ENCODE results near the gene KRIT1. TPM values are rescaled to one million over a fixed set of nuclear protein-coding genes. Genes with fewer than 3 reads are reported as not detected.

The KRIT1 gene
- total and polyA plus RNA-seq, 2 of the 13 experiments (the other 11 are each of a cell fraction or from before 2014, with no cell fraction given): 29.4 to 37.7 TPM

DNA sequence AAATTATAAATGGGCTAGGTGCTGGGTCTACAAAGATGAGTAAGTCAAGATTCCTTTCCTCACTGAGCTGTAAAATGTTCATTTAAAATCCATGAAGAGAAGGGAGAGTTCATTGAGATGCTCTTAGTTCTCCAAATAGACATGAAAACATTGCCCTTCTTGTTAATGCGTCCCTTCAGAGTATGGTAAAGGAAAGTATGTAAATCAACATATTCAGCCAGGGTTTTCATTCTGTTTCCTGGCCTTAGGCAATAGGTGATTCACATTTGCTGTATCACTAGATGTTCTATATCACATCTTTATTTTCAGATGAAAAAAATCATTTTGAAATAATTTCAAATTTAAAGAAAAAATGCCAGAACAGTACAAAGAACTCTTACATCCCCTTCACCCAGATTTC, 5.5 kb upstream of the KRIT1 start:
- ChIA-PET CTCF (ENCODE audit: low intra/inter-chr PET ratio, low total read pairs) (no interaction called here), POLR2A (no interaction called here)
- no TSS peak for BruUV-seq (replicated peaks)
- no peaks in the 10 kb centered on the region; the same call in 1 of the 2 replicates for H4K20me1 ChIP-seq (ENCODE audit: insufficient read depth, low read length)
- H3K27me3 ChIP-seq (ENCODE audit: control insufficient read depth in 1 of 2, insufficient read depth in 2 of 2, low read length in 2 of 2): no peaks in the 10 kb centered on the region; a peak in 1 of 5 replicates
- no peak overlapping the region for H2AFZ ChIP-seq (ENCODE audit: low read length)
- H3K9me3 ChIP-seq (ENCODE audit: low read length): no peaks in the 10 kb centered on the region
- intact Hi-C loops (cut with micrococcal nuclease; ENCODE audit: unreplicated experiment): no loop called here
- in situ Hi-C loops (cut with HindIII; ENCODE audit: extremely low pct_ligation_motif_present, low pct_unique_long_range_greater_than_20kb): no loop called here
- 96% methylated on average over 1 of the region's 1 CpG for WGBS (ENCODE audit: low lambda C conversion rate)
- no peak overlapping the region for H3K27ac ChIP-seq (ENCODE audit: extremely low read length, insufficient read depth, low read length)
- H3K4me1 ChIP-seq (ENCODE audit: insufficient read depth, low read length): peaks cover 14% of the 10 kb centered on the region
- no peak overlapping the region for H3K9ac ChIP-seq (ENCODE audit: insufficient read depth, low read depth, low read length)
- ATAC-seq (no peak), DNase-seq (ENCODE audit: low spot score) (no peak), FAIRE-seq (no peak)
- H3K36me3 ChIP-seq (replicated peaks in 1 of 2; ENCODE audit: control insufficient read depth in 1 of 2, insufficient read depth in 2 of 2, low read length in 2 of 2): peaks cover 0 to 6% of the 10 kb centered on the region in 2 experiments; a peak in 3 of 5 replicates
- no peak overlapping the region for H3K4me3 ChIP-seq (replicated peaks in 1 of 3; ENCODE audit: insufficient read depth in 1 of 3, low read depth in 2 of 3, low read length in 3 of 3)
- H3K79me2 ChIP-seq (ENCODE audit: insufficient read depth, low read length): peaks cover 83% of the 10 kb centered on the region
- H3K4me2 ChIP-seq (ENCODE audit: low read depth, low read length): no peak overlapping the region
- TF ChIP-seq ZNF430 (CRISPR knock-in tag; IDR thresholded peaks at IDR 0.05): no peak
- no peak for TF ChIP-seq ZNF121 (CRISPR knock-in tag; IDR thresholded peaks at IDR 0.05)
- TF ChIP-seq ATM (IDR thresholded peaks at IDR 0.05; ENCODE audit: borderline replicate concordance): no peak
- no peak for TF ChIP-seq ZFP62 (CRISPR knock-in tag; IDR thresholded peaks at IDR 0.05)
- TF ChIP-seq NRL (CRISPR knock-in tag; IDR thresholded peaks at IDR 0.05; ENCODE audit: borderline replicate concordance): no peak
- TF ChIP-seq, protein P1, sequence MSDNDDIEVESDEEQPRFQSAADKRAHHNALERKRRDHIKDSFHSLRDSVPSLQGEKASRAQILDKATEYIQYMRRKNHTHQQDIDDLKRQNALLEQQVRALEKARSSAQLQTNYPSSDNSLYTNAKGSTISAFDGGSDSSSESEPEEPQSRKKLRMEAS (IDR thresholded peaks at IDR 0.05): no peak
- TF ChIP-seq, protein P2, sequence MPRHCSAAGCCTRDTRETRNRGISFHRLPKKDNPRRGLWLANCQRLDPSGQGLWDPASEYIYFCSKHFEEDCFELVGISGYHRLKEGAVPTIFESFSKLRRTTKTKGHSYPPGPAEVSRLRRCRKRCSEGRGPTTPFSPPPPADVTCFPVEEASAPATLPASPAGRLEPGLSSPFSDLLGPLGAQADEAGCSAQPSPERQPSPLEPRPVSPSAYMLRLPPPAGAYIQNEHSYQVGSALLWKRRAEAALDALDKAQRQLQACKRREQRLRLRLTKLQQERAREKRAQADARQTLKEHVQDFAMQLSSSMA (CRISPR knock-in tag; IDR thresholded peaks at IDR 0.05): no peak
- TF ChIP-seq ZNF354B (CRISPR knock-in tag; IDR thresholded peaks at IDR 0.05): no peak
- no peak for TF ChIP-seq SAP130 (CRISPR knock-in tag; IDR thresholded peaks at IDR 0.05; ENCODE audit: low read depth)
- TF ChIP-seq KLF13 (CRISPR knock-in tag; IDR thresholded peaks at IDR 0.05): no peak
- TF ChIP-seq RELA (CRISPR knock-in tag; IDR thresholded peaks at IDR 0.05): no peak
- no peak for TF ChIP-seq TARDBP (CRISPR knock-in tag; IDR thresholded peaks at IDR 0.05)
- TF ChIP-seq SSRP1 (CRISPR knock-in tag; IDR thresholded peaks at IDR 0.05): no peak
- TF ChIP-seq ZNF616 (CRISPR knock-in tag; IDR thresholded peaks at IDR 0.05; ENCODE audit: low read depth): no peak
- no peak for TF ChIP-seq GABPB1 (CRISPR knock-in tag; IDR thresholded peaks at IDR 0.05)
- TF ChIP-seq DNMT3B (CRISPR knock-in tag; conservative IDR thresholded peaks at IDR 0.05): no peak
